Left ventricle myocardium superior (tissue), 1 donor: ENCODE measurements around the gene BMI1. TPM values are rescaled to one million over a fixed set of nuclear protein-coding genes. Genes with fewer than 3 reads are reported as not detected.

ENCODE experiments used
- ATAC-seq: fragments of 200-7000 bp; cut with Tn5 transposase; one replicate; pipeline ENCODE4 v1.9.1; 2020; ENCODE audit warnings: mild to moderate bottlenecking, moderate library complexity
- DNase-seq: peaks from one replicate; pipeline ENCODE4 v3.0.0-alpha.2; 2020
- intact Hi-C: fragments of 100-400 bp; cut with micrococcal nuclease; formaldehyde crosslinking; loops from one replicate; pipeline ENCODE4 v1.11.0; 2022
- total RNA-seq: library from RNA; stranded (reverse); fragmentation: NEBNext Ultra II Directional; extraction: Animal tissue kit (Norgen Biotek cat#: 25700); gene quantifications from one replicate; pipeline ENCODE4 v1.2.1, GENCODE V29; 2021
- donor health status: DM: no; HTN: yes; CAD: no; lungs with severe emphysema.

Gene BMI1
- total RNA-seq, 1 donor from 2014 or later: 38.8 TPM

DNA sequence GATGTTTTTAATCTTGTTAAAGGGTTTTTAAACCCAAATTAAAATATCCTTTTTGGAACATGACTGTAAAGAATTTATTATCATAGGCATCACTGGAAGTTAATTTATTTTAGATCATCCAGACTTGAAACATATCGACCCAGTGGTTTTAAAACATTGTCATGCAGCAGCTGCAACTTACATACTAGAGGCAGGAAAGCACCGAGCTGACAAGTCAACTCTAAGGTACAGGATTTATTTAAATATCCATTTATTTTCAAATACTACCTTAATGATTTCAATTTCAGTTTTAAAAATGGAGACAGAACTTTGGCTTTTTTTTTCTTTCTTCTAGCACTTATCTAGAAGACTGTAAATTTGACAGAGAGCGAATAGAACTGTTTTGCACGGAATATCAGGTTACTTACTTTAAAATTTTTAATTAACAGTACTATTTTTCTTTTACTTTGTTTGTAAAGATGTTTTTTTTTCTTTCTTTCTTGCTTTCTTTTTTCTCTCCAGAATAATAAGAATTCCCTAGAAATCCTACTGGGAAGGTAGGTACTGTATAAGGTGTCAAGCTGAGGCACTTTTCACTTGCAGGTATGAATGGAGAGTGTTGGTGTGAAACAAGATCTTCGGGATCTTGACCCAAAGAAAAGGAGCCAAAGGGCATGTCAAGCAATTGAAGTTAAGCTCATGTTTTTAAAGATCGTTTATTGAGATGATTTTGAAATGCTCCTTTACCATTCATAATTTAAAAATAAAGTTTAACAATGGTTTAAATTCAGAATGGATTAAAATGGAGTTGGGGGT, 2.9 kb upstream of the BMI1 start:
- no peak for ATAC-seq
- intact Hi-C loops: loop anchor here (5.0 to 10.0 kb wide), 2 partner anchors 66 to 93 kb away; no protein-coding TSS in a partner anchor

DNA sequence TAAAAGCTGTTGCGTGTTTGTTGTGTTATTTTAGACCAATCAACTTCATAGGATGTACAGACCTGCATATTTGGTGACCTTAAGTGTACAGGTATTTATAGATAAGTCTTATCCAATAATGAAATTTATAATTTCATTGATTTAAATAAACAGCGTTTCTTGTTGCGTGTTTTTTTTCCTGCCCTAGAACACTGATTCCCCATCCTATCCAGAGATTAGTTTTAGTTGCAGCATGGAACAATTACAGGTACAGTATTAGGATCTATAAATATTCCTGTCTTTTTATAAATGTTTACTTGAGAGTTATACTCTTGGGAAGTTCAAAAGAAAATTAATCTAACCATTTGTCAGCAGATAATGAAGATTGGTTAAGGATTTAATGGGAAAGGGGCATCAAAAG, 2.1 kb upstream of the BMI1 start:
- no peak for ATAC-seq
- intact Hi-C loops: loop anchor here (5.0 to 10.0 kb wide), 2 partner anchors 66 to 94 kb away; no protein-coding TSS in a partner anchor

More for the DNA sequence above, 2.9 kb upstream of the BMI1 start:
- no peak for DNase-seq

DNA sequence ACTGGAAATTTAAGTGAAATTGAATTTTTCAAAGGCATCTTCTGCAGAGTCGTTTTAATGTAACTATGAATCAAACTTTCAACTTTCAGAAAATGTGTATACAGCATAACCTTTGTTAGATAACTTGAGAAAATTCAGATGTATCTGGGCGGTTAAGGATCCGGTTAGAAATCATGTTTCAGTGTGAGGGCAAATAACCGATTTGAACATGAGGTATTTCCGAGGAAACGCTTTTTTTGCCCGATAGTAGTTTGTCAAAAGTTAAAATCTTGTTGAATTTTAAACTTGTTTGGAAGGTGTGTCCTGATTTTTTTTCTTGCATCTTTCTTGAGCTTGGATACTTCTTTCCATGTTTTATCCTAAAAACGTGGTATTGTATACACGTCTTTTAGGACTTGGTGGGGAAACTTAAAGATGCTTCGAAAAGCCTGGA, 1.3 kb upstream of the BMI1 start:
- intact Hi-C loops: loop anchor here (5.0 to 10.0 kb wide), 2 partner anchors 67 to 95 kb away; no protein-coding TSS in a partner anchor
- DNase-seq: no peak
- ATAC-seq: no peak

More for the DNA sequence above, 2.1 kb upstream of the BMI1 start:
- DNase-seq: no peak

DNA sequence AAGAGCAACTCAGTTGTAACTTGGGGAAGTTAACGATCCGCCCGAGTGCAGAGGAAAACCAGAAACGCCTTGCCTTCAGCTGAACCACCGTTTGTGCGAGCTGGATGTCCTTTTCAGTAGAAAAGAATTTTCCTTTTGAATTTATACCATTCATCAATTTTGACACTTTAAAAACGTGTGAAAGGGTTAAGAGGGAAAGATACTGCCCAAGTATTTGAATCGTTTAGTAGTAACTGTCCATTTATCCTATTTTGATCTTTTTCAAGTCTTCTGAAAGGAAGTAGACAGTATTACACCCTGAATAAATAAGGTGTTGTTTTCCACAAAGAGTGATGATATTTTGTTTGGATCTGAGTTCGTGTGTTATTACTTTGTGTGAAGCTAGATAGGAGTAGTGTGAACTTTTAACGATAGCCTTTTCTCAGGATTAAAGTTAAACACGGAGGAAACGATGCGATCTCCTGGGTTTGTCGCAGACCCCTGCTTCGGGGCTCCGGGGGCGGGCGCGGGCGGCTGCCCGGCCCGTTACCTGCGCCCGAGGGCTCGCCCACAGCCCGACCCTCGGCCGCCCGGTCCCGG, 830 bp upstream of the BMI1 start:
- ATAC-seq (no peak), DNase-seq (no peak)
- intact Hi-C loops: loop anchor here (5.0 to 10.0 kb wide), 3 partner anchors 68 to 395 kb away; partner anchors contain the start of gene PIP4K2A

DNA sequence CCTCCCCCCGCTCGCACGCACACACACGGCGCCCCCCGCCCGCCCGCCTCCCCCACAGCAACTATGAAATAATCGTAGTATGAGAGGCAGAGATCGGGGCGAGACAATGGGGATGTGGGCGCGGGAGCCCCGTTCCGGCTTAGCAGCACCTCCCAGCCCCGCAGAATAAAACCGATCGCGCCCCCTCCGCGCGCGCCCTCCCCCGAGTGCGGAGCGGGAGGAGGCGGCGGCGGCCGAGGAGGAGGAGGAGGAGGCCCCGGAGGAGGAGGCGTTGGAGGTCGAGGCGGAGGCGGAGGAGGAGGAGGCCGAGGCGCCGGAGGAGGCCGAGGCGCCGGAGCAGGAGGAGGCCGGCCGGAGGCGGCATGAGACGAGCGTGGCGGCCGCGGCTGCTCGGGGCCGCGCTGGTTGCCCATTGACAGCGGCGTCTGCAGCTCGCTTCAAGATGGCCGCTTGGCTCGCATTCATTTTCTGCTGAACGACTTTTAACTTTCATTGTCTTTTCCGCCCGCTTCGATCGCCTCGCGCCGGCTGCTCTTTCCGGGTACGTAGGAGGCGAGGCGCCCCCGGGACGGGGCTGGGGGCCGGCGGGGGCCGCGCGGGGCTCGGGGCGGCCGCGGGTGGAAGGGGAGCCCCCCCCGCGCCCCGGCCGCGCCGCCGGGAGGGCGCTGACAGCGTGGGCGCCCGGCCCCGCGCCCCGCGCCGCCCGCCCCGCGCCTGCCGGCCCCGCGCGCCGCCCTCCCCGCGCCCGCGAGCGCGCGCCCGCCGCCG, 441 bp downstream of the BMI1 start:
- ATAC-seq: peak; percentile 58
- intact Hi-C loops: loop anchor here (10.0 kb wide), 1 partner anchor 393 kb away; the partner anchor contains the start of gene PIP4K2A

DNA sequence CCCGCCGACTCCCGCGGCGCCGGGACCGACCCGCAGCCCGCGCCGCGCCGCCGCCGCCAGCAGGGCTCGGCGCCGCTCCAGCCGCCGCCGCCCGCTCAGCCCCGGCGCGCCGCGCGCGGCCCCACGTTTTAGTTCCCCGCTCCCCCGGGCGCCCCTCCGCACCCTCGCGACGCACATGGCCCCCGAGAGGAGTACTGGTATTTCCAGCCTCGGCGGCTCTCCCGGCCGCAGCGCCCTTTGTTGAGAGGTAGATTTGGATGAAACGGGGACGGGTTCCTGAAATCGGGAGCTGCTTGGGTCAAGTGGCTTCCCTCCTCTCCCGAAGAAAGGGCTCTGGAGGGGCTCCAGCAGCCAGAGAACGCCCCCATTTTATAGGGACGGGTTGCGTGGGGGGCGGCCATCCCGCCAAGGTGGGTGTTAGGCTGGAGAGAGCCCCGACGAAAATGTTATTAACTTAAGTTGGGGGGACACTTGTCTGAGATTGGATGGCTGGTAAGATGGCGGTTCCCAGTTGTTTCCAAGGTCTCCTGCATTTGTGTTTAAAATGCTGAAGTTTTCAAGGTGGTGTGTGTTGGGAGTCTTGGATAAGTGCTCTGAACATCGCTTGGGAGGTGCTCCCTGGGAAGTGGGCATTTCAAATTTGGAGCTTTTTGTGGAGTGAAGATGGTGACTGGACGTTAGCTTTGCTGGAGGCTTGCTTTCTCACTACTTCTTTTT, 1.2 kb downstream of the BMI1 start:
- peak; percentile 53 for DNase-seq
- intact Hi-C loops: loop anchor here (10.0 kb wide), 1 partner anchor 393 kb away; the partner anchor contains the start of gene PIP4K2A
- ATAC-seq: no peak

More for the DNA sequence above, 441 bp downstream of the BMI1 start:
- DNase-seq: peak; percentile 81

DNA sequence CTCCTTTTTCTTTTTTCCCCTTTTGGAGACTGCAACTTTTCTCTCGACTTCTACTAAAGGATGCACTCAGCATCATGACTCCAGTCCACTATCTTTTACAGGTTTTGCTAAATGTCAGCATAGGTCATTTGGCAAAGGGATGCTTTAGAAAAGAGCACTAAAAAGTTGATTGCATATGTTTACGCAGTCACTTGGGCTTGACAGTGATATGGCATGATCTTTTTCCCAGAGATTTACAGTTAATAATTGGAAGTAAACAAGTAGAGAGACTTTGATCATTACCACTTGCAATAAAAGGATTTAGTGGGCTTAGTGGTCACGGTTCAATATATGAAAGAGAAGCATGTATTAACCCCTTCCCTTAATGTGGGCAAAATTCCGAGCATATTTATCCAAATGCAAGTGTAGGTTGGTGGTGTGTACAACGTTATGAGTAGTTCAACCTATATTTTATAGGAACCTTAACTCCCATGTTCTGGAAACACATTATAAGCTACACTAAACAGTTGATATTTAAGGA, 1.8 kb downstream of the BMI1 start:
- ATAC-seq (no peak), DNase-seq (no peak)
- intact Hi-C loops: loop anchor here (10.0 kb wide), 1 partner anchor 392 kb away; the partner anchor contains the start of gene PIP4K2A

DNA sequence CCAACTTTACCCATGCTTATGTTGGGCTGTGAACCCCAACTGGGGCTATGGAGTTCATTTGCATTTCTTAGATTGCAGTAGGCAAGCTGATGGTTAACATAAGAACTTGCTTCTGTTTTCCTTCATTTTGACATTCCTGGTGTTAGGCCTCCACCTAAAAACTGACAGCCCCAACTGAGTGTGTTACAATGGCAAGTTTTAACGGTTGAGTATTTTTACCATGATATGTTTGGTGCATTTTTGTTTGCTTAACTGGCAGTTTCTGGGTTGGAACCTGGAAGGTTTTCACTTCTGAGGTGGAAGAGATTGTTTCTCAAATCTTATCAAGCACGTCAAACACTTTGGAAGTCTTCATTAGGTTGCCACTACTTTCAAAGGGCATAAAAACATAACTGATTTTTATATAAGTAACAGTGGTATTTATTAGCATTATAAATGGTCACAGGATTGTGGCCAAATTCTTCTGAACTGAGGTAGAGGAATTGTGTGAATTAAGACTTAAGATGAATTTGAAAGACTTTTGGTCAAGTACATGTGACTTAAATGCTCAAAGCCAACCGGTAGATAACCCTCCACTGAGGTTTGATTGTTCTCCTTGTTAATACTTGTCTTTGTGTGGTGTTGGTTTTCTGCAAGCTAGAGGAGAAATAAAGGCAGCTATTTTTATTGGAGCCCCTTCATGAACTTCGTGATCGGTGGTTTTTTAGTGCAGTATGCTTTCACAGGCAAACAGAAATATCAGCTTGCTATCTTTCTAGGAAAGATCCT, 2.8 kb downstream of the BMI1 start:
- intact Hi-C loops: loop anchor here (10.0 kb wide), 1 partner anchor 391 kb away; the partner anchor contains the start of gene PIP4K2A
- ATAC-seq: no peak

DNA sequence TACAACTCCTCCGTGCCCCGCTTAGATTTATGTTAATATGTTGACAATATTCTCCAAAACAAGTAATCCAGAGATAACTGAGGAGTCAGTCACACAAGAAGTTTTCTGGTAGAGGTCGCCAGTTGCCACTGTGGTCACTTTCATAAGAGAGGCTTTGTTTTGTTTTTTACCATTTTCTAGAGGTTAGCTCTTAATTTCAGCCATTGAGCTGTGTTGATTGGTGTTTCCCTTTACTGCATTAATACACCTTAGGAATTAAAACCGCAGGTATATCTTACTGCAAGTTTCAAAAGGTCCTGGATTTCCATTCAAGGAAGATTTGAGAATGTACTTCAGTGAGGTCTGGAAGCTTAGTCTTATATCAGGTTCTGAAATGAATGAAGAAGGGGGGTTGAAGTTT, 3.5 kb downstream of the BMI1 start:
- intact Hi-C loops: loop anchor here (10.0 kb wide), 1 partner anchor 390 kb away; the partner anchor contains the start of gene PIP4K2A
- no peak for DNase-seq
- ATAC-seq: no peak

More for the DNA sequence above, 2.8 kb downstream of the BMI1 start:
- DNase-seq: no peak

DNA sequence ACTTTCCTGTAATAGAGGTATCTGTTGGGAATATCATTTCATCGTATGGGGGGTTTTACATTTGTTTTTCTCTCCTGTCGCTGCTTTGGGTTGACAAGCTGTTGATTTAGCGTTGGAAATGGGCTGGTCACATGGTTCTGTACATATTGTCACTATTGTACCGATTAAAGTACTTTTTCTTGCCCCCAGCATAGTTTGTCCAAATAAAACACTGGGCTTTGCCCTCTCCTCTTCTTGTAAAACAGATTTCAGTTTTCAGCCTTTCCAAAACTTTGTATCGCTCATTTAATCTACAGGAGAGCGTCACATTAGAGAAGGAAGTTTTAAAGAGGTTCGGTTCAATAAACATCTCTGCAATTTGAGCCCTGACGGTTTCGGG, 4.0 kb downstream of the BMI1 start:
- intact Hi-C loops: loop anchor here (10.0 kb wide), 1 partner anchor 390 kb away; the partner anchor contains the start of gene PIP4K2A
- no peak for ATAC-seq
- DNase-seq: no peak

DNA sequence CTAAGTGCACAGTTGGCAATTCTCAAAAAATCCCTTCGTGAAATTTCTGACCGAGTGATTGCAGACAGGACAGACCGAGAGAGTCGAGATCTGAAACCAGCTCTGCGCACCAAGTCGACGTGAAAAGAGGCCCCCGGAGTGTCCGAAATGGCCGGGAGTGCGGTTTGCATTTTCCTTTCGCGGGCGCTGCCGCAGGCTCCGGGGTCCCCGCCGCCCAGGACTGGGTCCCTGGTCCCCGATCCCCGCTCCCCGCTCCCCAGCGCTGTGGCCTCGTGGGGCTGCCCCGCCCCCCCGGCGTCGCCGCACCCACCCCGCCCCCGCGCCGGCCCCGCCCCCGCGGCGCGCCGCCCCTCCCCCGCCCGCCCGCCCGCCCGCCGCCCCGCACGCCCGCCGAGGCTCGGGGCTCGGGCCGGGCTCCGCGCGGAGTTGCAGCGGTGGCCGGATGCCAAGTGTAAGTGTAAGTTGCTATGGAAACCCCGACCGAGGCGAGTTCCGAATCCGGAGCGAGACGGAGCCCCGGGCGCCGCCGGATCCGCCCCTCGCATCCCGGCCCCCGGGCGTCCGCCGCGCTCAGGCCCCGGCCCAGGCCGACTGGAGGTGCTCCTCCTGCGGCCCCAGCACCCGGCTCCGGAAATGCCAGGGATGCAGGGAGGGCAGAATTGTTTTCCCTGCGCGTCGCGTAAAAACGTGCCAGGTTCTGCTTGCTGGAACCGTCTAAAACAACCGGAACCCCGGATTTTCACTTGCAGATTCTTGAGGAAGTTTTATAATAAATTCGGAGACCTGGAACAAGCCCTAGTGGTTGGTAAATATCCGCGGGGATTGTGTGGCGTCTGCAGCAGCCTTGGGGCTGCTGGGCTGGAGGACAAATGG, 4.6 kb downstream of the BMI1 start:
- ATAC-seq (peak; percentile 46), DNase-seq (peak; percentile 83)
- intact Hi-C loops: loop anchor here (10.0 kb wide), 1 partner anchor 389 kb away; the partner anchor contains the start of gene PIP4K2A

DNA sequence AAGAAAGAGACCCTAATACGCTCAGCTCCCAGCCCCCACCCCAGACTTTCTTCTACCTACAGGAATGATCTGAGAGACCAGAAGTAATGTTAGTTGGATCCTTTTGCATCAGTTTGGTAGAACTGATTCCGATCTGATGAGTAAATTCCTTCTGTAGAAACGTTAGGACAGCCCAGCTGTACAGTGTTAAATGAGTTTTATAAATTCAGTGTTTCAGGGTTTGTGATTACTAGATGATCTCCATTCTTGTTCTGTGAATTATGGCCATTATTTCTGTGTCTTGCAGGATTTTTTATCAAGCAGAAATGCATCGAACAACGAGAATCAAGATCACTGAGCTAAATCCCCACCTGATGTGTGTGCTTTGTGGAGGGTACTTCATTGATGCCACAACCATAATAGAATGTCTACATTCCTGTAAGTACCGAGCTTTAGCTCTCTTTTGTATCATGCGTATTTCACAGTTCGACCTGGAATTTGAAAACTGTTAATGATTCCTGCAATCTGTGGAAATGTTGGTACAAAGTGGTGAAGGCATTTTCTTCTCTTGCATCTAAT, 5.3 kb downstream of the BMI1 start:
- intact Hi-C loops: loop anchor here (10.0 kb wide), 1 partner anchor 389 kb away; the partner anchor contains the start of gene PIP4K2A
- DNase-seq: no peak
- no peak for ATAC-seq

DNA sequence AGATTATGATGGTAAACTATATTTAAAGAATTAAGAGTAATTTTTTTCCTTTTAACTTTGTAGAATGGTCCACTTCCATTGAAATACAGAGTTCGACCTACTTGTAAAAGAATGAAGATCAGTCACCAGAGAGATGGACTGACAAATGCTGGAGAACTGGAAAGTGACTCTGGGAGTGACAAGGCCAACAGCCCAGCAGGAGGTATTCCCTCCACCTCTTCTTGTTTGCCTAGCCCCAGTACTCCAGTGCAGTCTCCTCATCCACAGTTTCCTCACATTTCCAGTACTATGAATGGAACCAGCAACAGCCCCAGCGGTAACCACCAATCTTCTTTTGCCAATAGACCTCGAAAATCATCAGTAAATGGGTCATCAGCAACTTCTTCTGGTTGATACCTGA, 8.3 kb downstream of the BMI1 start:
- intact Hi-C loops: loop anchor here (10.0 kb wide), 1 partner anchor 386 kb away; the partner anchor contains the start of gene PIP4K2A
- no peak for ATAC-seq
- no peak for DNase-seq

DNA sequence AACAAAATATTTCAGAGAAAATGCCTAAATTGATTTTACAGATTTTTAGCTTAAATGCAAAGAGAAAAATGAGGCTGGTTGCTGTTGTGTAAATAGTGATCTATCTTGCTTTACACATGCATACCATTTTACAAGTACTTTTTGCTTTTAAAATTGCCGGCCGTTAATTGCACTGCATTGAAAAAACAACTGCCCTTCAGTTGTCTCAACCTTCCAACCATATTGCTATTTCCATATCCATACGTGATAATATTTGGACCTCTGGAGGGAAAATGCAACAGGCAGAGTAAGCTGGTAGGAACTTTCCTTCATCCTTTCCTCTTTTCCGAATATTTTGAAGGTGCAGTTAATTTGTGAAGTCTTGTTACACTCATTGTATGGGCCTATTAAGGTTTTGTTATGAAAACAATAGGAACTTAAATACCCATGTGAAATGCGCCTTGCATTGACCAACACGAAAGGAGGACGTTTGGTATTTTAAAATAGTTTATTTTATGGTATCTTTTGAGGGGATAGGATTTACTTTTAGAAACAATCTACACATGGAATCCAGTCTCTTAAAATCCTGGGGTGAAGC, 11.3 kb downstream of the BMI1 start:
- no peak for ATAC-seq
- no peak for DNase-seq
- intact Hi-C loops: no loop called here

DNA sequence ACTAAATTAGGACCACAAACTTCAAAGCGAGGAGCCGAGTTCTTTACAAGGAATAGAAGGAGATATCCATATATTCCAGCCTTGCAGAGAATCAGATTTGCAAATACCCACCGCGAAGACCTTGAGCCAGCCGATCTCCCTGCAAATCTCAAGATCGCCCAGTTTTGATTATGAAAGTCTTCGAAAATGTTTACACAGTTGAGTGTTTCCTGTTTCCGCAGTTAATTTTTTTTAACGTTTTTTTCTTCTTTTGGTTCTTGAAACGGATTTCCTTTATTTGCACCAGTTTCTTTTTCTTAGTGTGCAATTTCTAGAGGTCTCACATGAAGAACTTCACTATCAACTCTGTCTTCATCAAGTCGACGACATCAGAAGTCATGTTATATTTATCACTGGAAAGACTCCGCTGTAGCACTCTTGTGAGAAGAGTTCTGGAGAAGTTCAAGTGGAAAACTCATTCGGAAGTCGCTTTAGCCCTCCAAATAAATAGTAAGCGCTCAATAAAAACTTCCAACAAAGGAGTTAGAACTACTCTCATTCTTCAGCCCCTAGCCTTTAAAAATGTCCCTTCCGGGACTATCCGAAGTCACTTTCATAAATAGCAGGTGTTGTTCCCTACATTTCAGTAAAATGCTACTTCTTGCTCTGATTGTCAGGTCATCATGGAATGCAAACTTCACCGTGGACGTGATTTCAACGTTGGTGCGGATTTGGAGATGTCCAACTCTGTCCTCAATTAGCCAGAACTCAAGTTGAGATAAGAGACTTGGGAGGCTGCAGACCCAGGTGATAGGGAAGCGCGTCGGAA, 12.5 kb downstream of the BMI1 start:
- intact Hi-C loops: no loop called here
- no peak for ATAC-seq
- no peak for DNase-seq
